Panc1 (cell line): Measurements from ENCODE around the gene GBP3. TPM values are rescaled to one million over a fixed set of nuclear protein-coding genes. Genes with fewer than 3 reads are reported as not detected.
A peak's percentile ranks its signal among the peaks of the same experiment; 100 is the strongest.

ENCODE experiments used
- ATAC-seq: fragments of 200-7000 bp; cut with Tn5 transposase; 2 replicates; pipeline ENCODE4 v1.9.1; 2020; ENCODE audit warnings: mild to moderate bottlenecking, moderate library complexity
- Bru-seq: library from RNA; stranded (reverse); fragments of 400-500 nt; gene quantifications from one replicate; lab custom pipeline; 2021; lab: Mats Ljungman, UMichigan
- BruChase-seq, 2 experiments: library from RNA; stranded (reverse); fragments of 400-500 nt; gene quantifications; one replicate each; lab custom pipeline; 2021; lab: Mats Ljungman, UMichigan
- BruUV-seq: library from RNA; stranded (reverse); fragments of 400-500 nt; replicated peaks from 2 replicates; lab custom pipeline; 2021; lab: Mats Ljungman, UMichigan
- CTCF ChIA-PET: fragments of 300-600 bp; sonication (Branson Sonifier 250); formaldehyde crosslinking; loops from one replicate; lab custom pipeline; 2022; ENCODE audit warnings: antibody characterized with exemption; lab: Charles Lee
- POLR2A ChIA-PET: fragments of 300-600 bp; sonication (Branson Sonifier 250); formaldehyde crosslinking; loops from one replicate; lab custom pipeline; 2022; ENCODE audit warnings: antibody characterized with exemption; lab: Charles Lee
- DNase-seq: peaks from one replicate; pipeline ENCODE4 v3.0.0-alpha.2; 2010; ENCODE audit warnings: low read depth, low spot score
- H3K27ac ChIP-seq: 2 replicates; pipeline ENCODE4 v1.5.1; 2011; ENCODE audit warnings: mild to moderate bottlenecking, low read length, inconsistent platforms
- H3K27me3 ChIP-seq: fragments of 200-500 bp; sonication (Bioruptor generic); 2 replicates; pipeline ENCODE4 v1.6.0; 2014; ENCODE audit warnings: low read length, inconsistent platforms; ENCODE audit not compliant: control insufficient read depth, insufficient read depth
- H3K36me3 ChIP-seq: fragments of 200-500 bp; sonication (Bioruptor generic); 2 replicates; pipeline ENCODE4 v1.5.1; 2014; ENCODE audit warnings: inconsistent platforms, mild to moderate bottlenecking, low read length, moderate library complexity; ENCODE audit not compliant: control insufficient read depth, insufficient read depth
- H3K4me1 ChIP-seq: 2 replicates; pipeline ENCODE4 v1.5.1; 2011; ENCODE audit warnings: inconsistent platforms, mild to moderate bottlenecking, low read length, moderate library complexity; ENCODE audit not compliant: control insufficient read depth, insufficient read depth
- H3K4me3 ChIP-seq, 2 experiments: 2 replicates each; pipeline ENCODE4 v1.5.1; 2011 to 2012; ENCODE audit warnings: low read depth in 2 of 2, low read length in 2 of 2, mild to moderate bottlenecking in 2 of 2, inconsistent platforms in 1 of 2, moderate library complexity in 1 of 2
- H3K9me3 ChIP-seq: fragments of 200-500 bp; sonication (Bioruptor generic); 2 replicates; pipeline ENCODE4 v1.5.1; 2014; ENCODE audit warnings: low read depth, mild to moderate bottlenecking, inconsistent platforms, low read length, moderate library complexity; ENCODE audit not compliant: control insufficient read depth, insufficient read depth
- POLR2AphosphoS5 ChIP-seq: IDR thresholded peaks from 2 replicates; pipeline ENCODE4 v1.6.1; 2012; ENCODE audit warnings: mild to moderate bottlenecking, low read depth, low read length, moderate library complexity
- SIN3A ChIP-seq: IDR thresholded peaks from 2 replicates; pipeline ENCODE4 v1.6.1; 2012; ENCODE audit warnings: low read depth, mild to moderate bottlenecking, low read length, moderate library complexity, borderline replicate concordance; ENCODE audit not compliant: insufficient read depth
- TCF7L2 ChIP-seq: IDR thresholded peaks from 2 replicates; pipeline ENCODE4 v1.6.1; 2011; ENCODE audit warnings: mild to moderate bottlenecking, low read depth, low read length, inconsistent platforms
- in situ Hi-C: cut with HindIII; loops from 2 replicates; pipeline ENCODE4 v1.10.0; 2016; ENCODE audit warnings: low sequenced_read_pairs, low pct_unique_long_range_greater_than_20kb
- intact Hi-C: fragments of 100-400 bp; cut with micrococcal nuclease; formaldehyde crosslinking; loops from one replicate; pipeline ENCODE4 v1.10.0; 2022; ENCODE audit not compliant: unreplicated experiment
- long read RNA-seq: library from polyadenylated mRNA; unstranded; transcript quantifications from one replicate; pipeline ENCODE4 v2.0.0, GENCODE V29; 2021; ENCODE audit not compliant: unreplicated experiment
- polyA plus RNA-seq: library from polyadenylated mRNA; unstranded; fragments of >200 nt; gene quantifications from one replicate; pipeline ENCODE4 v1.2.1, GENCODE V29; 2012; ENCODE audit warnings: missing spikeins; ENCODE audit not compliant: insufficient read length
- total RNA-seq: library from RNA; stranded (reverse); gene quantifications from one replicate; pipeline ENCODE4 v1.2.1, GENCODE V29; 2021; ENCODE audit not compliant: unreplicated experiment
- TF ChIP-seq, protein P1 (sequence below): fragments of 450-650 bp; IDR thresholded peaks from 2 replicates; pipeline ENCODE4 v1.5.1; 2017; ENCODE audit warnings: mild to moderate bottlenecking
- TF ChIP-seq, protein P2 (sequence below), 2 experiments: IDR thresholded peaks; 2 replicates each; pipeline ENCODE4 v1.6.1; 2011 to 2012; ENCODE audit warnings: low read depth in 2 of 2, control low read depth in 1 of 2, low read length in 1 of 2, mild to moderate bottlenecking in 1 of 2, moderate library complexity in 1 of 2; ENCODE audit not compliant: insufficient read depth in 1 of 2

Gene GBP3
- total RNA-seq (2.5 TPM), Bru-seq, nascent RNA (percentile 42 among the genes with signal in this experiment), BruChase-seq, experiment 1, labeled RNA remaining after a 2-hour chase (percentile 41 among the genes with signal in this experiment), BruChase-seq, experiment 2, labeled RNA remaining after a 6-hour chase (percentile 49 among the genes with signal in this experiment)
- polyA plus RNA-seq: 1.1 TPM
- long read RNA-seq, partial matches to known transcripts: 0 of 2 reads
- long read RNA-seq, other reads (novel, unspliced or antisense): 2 of 2 reads

DNA sequence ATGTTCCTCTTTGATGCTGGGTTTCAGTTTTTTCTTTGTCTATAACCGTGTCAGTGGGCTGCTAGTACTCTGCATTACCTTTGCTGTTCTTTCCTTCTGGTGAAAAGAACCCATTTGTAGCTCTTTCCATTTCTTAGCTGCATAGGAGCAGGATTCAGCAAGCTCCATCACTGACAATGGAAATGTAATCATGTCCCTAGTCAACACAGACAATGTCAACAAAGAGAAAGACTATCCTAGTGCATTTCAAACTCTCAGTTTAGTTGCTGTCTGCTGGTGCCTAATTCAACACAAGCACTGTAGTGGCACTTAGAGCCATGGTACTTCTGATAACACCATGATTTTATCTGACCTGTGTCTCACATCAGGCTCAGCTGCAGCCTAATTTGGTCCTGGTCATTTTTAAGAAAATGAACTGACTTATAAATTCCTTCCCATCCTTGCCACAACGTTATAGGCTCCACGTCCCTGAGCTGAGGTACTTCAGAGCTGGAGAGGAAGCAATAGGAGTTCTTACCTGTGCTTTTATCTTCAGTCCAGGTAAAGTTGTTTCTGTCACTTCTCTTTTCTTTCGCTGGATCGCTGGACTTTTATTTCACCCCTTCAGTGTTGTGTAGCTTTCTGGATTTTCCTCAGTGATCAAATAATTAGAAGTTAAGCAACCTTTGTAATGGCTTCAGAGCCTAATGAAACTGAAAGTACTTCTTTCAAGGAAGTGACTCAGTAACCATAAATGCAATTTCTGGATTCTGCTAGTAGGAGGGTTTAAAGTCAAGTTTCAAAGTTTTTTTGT, at the start of gene GBP3:
TSS of gene GBP3 (minus strand) at position 700 of the 793 bp plus-strand sequence. CDS start 2,145 bp downstream, outside the sequence.
- in situ Hi-C loops: no loop called here
- BruUV-seq: TSS peak; percentile 95

GRCh38 chr1:89070509-89070908, 47.8 kb upstream of the GBP3 start:
- no peak for ATAC-seq
- Histone ChIP-seq H3K9me3 (no peaks in the 10 kb centered on the region), H3K4me1 (no peaks in the 10 kb centered on the region), H3K36me3 (no peaks in the 10 kb centered on the region), H3K27me3 (no peaks in the 10 kb centered on the region), H3K27ac (no peak overlapping the region), H3K4me3 (no peak overlapping the region)
- DNase-seq: no peak
- CTCF ChIA-PET: no interaction called here
- intact Hi-C loops (no loop called here), in situ Hi-C loops (no loop called here)
- TF ChIP-seq POLR2AphosphoS5 (no peak), TCF7L2 (no peak), SIN3A (no peak)
- TF ChIP-seq, protein P1, sequence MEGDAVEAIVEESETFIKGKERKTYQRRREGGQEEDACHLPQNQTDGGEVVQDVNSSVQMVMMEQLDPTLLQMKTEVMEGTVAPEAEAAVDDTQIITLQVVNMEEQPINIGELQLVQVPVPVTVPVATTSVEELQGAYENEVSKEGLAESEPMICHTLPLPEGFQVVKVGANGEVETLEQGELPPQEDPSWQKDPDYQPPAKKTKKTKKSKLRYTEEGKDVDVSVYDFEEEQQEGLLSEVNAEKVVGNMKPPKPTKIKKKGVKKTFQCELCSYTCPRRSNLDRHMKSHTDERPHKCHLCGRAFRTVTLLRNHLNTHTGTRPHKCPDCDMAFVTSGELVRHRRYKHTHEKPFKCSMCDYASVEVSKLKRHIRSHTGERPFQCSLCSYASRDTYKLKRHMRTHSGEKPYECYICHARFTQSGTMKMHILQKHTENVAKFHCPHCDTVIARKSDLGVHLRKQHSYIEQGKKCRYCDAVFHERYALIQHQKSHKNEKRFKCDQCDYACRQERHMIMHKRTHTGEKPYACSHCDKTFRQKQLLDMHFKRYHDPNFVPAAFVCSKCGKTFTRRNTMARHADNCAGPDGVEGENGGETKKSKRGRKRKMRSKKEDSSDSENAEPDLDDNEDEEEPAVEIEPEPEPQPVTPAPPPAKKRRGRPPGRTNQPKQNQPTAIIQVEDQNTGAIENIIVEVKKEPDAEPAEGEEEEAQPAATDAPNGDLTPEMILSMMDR: no peak
- TF ChIP-seq, protein P2, sequence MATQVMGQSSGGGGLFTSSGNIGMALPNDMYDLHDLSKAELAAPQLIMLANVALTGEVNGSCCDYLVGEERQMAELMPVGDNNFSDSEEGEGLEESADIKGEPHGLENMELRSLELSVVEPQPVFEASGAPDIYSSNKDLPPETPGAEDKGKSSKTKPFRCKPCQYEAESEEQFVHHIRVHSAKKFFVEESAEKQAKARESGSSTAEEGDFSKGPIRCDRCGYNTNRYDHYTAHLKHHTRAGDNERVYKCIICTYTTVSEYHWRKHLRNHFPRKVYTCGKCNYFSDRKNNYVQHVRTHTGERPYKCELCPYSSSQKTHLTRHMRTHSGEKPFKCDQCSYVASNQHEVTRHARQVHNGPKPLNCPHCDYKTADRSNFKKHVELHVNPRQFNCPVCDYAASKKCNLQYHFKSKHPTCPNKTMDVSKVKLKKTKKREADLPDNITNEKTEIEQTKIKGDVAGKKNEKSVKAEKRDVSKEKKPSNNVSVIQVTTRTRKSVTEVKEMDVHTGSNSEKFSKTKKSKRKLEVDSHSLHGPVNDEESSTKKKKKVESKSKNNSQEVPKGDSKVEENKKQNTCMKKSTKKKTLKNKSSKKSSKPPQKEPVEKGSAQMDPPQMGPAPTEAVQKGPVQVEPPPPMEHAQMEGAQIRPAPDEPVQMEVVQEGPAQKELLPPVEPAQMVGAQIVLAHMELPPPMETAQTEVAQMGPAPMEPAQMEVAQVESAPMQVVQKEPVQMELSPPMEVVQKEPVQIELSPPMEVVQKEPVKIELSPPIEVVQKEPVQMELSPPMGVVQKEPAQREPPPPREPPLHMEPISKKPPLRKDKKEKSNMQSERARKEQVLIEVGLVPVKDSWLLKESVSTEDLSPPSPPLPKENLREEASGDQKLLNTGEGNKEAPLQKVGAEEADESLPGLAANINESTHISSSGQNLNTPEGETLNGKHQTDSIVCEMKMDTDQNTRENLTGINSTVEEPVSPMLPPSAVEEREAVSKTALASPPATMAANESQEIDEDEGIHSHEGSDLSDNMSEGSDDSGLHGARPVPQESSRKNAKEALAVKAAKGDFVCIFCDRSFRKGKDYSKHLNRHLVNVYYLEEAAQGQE (IDR thresholded peaks at IDR 0.05; ENCODE audit: insufficient read depth in 1 of 2, low read depth in 2 of 2, low read length in 1 of 2): no peak
- no TSS peak for BruUV-seq
- POLR2A ChIA-PET: no interaction called here

More for the DNA sequence above, at the start of gene GBP3:
- ChIA-PET CTCF (interaction anchor here (0.6 kb wide), 1 partner anchor 982 kb away, joined by 3 read pairs; no protein-coding TSS in a partner anchor), POLR2A (interaction anchor here (0.6 kb wide), 1 partner anchor 34 kb away, joined by 3 read pairs; no protein-coding TSS in a partner anchor)
- Histone ChIP-seq H3K4me3 (peak within 1 kb of the TSS; percentile 29 to 55), H3K9me3 (no peaks in the 10 kb centered on the region), H3K27ac (peak within 1 kb of the TSS; percentile 32), H3K27me3 (no peaks in the 10 kb centered on the region), H3K4me1 (no peaks in the 10 kb centered on the region), H3K36me3 (no peaks in the 10 kb centered on the region)
- TF ChIP-seq, protein P2 (IDR thresholded peaks at IDR 0.05; ENCODE audit: insufficient read depth in 1 of 2, low read depth in 2 of 2, low read length in 1 of 2): no peak
- no peak for TF ChIP-seq TCF7L2
- TF ChIP-seq SIN3A: no peak
- TF ChIP-seq, protein P1: no peak
- no peak for TF ChIP-seq POLR2AphosphoS5
- peak; percentile 81 for ATAC-seq
- intact Hi-C loops: no loop called here
- DNase-seq: peak; percentile 54
